HG02588 (cell line): ENCODE measurements around the gene THRB.
"Not testable (repeated sequence)": the region's sequence is repeated elsewhere in the genome, so short reads cannot be mapped to it uniquely, and the experiment has no call there.

Experiments
- ATAC-seq: cut with Tn5 transposase; IDR thresholded peaks from one replicate; pipeline ENCODE4 v1.9.1; 2021; ENCODE audit warnings: mild to moderate bottlenecking, moderate library complexity; ENCODE audit not compliant: unreplicated experiment

The THRB gene

GRCh38 chr3:24123596-24123995, 371.1 kb downstream of the THRB start:
- no peak for ATAC-seq

- ATAC-seq = no peak
Observed at GRCh38 chr3:24120434-24120833, 374.2 kb downstream of the THRB start.

- ATAC-seq = no peak
Observed at GRCh38 chr3:24119321-24119751, 375.3 kb downstream of the THRB start.

GRCh38 chr3:24117508-24117907, 377.1 kb downstream of the THRB start:
- ATAC-seq = no peak

- ATAC-seq = no peak
Observed at GRCh38 chr3:24111711-24112110, 382.9 kb downstream of the THRB start.

GRCh38 chr3:24110051-24110450, 384.6 kb downstream of the THRB start:
- ATAC-seq = no peak

- ATAC-seq = no peak
Observed at GRCh38 chr3:24101676-24102168, 392.9 kb downstream of the THRB start.

GRCh38 chr3:24100696-24101402, 393.8 kb downstream of the THRB start:
- ATAC-seq = no peak

GRCh38 chr3:24096695-24097290, 397.9 kb downstream of the THRB start:
- no peak for ATAC-seq

- no peak for ATAC-seq
Observed at GRCh38 chr3:24096271-24096670, 398.4 kb downstream of the THRB start.

GRCh38 chr3:24094818-24095217, 399.8 kb downstream of the THRB start:
- not testable (repeated sequence) for ATAC-seq

GRCh38 chr3:24088782-24089181, 405.9 kb downstream of the THRB start:
- ATAC-seq = no peak

GRCh38 chr3:24087469-24087868, 407.2 kb downstream of the THRB start:
- ATAC-seq = no peak

- ATAC-seq = no peak
Observed at GRCh38 chr3:24086617-24087404, 407.8 kb downstream of the THRB start.

GRCh38 chr3:24086206-24086605, 408.4 kb downstream of the THRB start:
- ATAC-seq = no peak

- no peak for ATAC-seq
Observed at GRCh38 chr3:24072193-24072592, 422.5 kb downstream of the THRB start.

GRCh38 chr3:24069045-24069444, 425.6 kb downstream of the THRB start:
- ATAC-seq = no peak

- no peak for ATAC-seq
Observed at GRCh38 chr3:24067483-24067882, 427.2 kb downstream of the THRB start.
